MG63 (cell line): ENCODE results near the gene IFRD1. TPM values are rescaled to one million over a fixed set of nuclear protein-coding genes. Genes with fewer than 3 reads are reported as not detected.

Experiments used
- DNase-seq: peaks from one replicate; pipeline ENCODE4 v3.0.0-alpha.2; 2020
- H3K27me3 ChIP-seq: fragments of 250-450 bp; sonication (Bioruptor Pico); 2 replicates; pipeline ENCODE4 v1.5.1; 2020; ENCODE audit warnings: mild to moderate bottlenecking, moderate library complexity
- H3K36me3 ChIP-seq: fragments of 250-450 bp; sonication (Bioruptor Pico); 2 replicates; pipeline ENCODE4 v1.5.1; 2020; ENCODE audit warnings: mild to moderate bottlenecking, moderate library complexity
- H3K4me3 ChIP-seq: fragments of 250-450 bp; sonication (Bioruptor Pico); 2 replicates; pipeline ENCODE4 v1.5.1; 2020; ENCODE audit warnings: mild to moderate bottlenecking, moderate library complexity
- H3K9me3 ChIP-seq: fragments of 250-450 bp; sonication (Bioruptor Pico); 2 replicates; pipeline ENCODE4 v1.5.1; 2020; ENCODE audit warnings: mild to moderate bottlenecking, moderate library complexity
- total RNA-seq: library from RNA; depleted of rRNA; stranded (reverse); fragments of >200 nt; shearing (Covaris generic); gene quantifications from 2 replicates; pipeline ENCODE4 v1.2.3, GENCODE V29; 2014; ENCODE audit warnings: low replicate concordance; rRNA removed

The IFRD1 gene
- total RNA-seq: 29.5 and 40.1 TPM in 2 replicates

GRCh38 chr7:112449902-112450806, at the start of gene IFRD1:
Gene IFRD1 (plus strand): TSS chr7:112450460. CDS start chr7:112450689, 229 bp downstream.
- DNase-seq: peak; percentile 95
- Histone ChIP-seq H3K9me3 (no peaks in the 10 kb centered on the region), H3K36me3 (0 out of 2 replicates have a peak, but pooled peaks cover 2% of the 10 kb centered on the region), H3K4me3 (peak within 1 kb of the TSS; percentile 98), H3K27me3 (no peaks in the 10 kb centered on the region)

- Histone ChIP-seq H3K4me3 (no peak overlapping the region), H3K27me3 (no peaks in the 10 kb centered on the region), H3K9me3 (no peaks in the 10 kb centered on the region), H3K36me3 (no peaks in the 10 kb centered on the region)
- DNase-seq: no peak
Observed at GRCh38 chr7:112404321-112404720, 45.9 kb upstream of the IFRD1 start.

GRCh38 chr7:112405286-112405685, 45.0 kb upstream of the IFRD1 start:
- no peaks in the 10 kb centered on the region for H3K36me3 ChIP-seq
- DNase-seq: no peak
- no peaks in the 10 kb centered on the region for H3K9me3 ChIP-seq
- no peaks in the 10 kb centered on the region for H3K27me3 ChIP-seq
- H3K4me3 ChIP-seq: no peak overlapping the region

- Histone ChIP-seq H3K36me3 (no peaks in the 10 kb centered on the region), H3K9me3 (no peaks in the 10 kb centered on the region), H3K27me3 (no peaks in the 10 kb centered on the region), H3K4me3 (no peak overlapping the region)
- no peak for DNase-seq
Observed at GRCh38 chr7:112407261-112407660, 43.0 kb upstream of the IFRD1 start.

GRCh38 chr7:112410092-112410491, 40.2 kb upstream of the IFRD1 start:
- no peaks in the 10 kb centered on the region for H3K27me3 ChIP-seq
- H3K36me3 ChIP-seq: no peaks in the 10 kb centered on the region
- no peaks in the 10 kb centered on the region for H3K9me3 ChIP-seq
- DNase-seq: no peak
- H3K4me3 ChIP-seq: no peak overlapping the region

GRCh38 chr7:112411186-112411795, 39.0 kb upstream of the IFRD1 start:
- Histone ChIP-seq H3K27me3 (no peaks in the 10 kb centered on the region), H3K9me3 (no peaks in the 10 kb centered on the region), H3K4me3 (no peak overlapping the region), H3K36me3 (no peaks in the 10 kb centered on the region)
- no peak for DNase-seq

- Histone ChIP-seq H3K9me3 (no peaks in the 10 kb centered on the region), H3K36me3 (no peaks in the 10 kb centered on the region), H3K27me3 (no peaks in the 10 kb centered on the region), H3K4me3 (no peak overlapping the region)
- DNase-seq: no peak
Observed at GRCh38 chr7:112414855-112415490, 35.3 kb upstream of the IFRD1 start.

GRCh38 chr7:112416127-112416526, 34.1 kb upstream of the IFRD1 start:
- H3K36me3 ChIP-seq: no peaks in the 10 kb centered on the region
- no peak overlapping the region for H3K4me3 ChIP-seq
- DNase-seq: no peak
- H3K9me3 ChIP-seq: no peaks in the 10 kb centered on the region
- no peaks in the 10 kb centered on the region for H3K27me3 ChIP-seq

GRCh38 chr7:112419543-112420130, 30.6 kb upstream of the IFRD1 start:
- no peak for DNase-seq
- Histone ChIP-seq H3K4me3 (no peak overlapping the region), H3K27me3 (no peaks in the 10 kb centered on the region), H3K9me3 (no peaks in the 10 kb centered on the region), H3K36me3 (no peaks in the 10 kb centered on the region)

GRCh38 chr7:112420236-112420861, 29.9 kb upstream of the IFRD1 start:
- no peaks in the 10 kb centered on the region for H3K9me3 ChIP-seq
- H3K4me3 ChIP-seq: no peak overlapping the region
- peak; percentile 37 for DNase-seq

GRCh38 chr7:112421666-112422486, 28.4 kb upstream of the IFRD1 start:
- Histone ChIP-seq H3K36me3 (no peaks in the 10 kb centered on the region), H3K27me3 (no peaks in the 10 kb centered on the region), H3K4me3 (no peak overlapping the region), H3K9me3 (no peaks in the 10 kb centered on the region)
- DNase-seq: no peak

More at GRCh38 chr7:112420236-112420861, 29.9 kb upstream of the IFRD1 start:
- Histone ChIP-seq H3K27me3 (no peaks in the 10 kb centered on the region), H3K36me3 (no peaks in the 10 kb centered on the region)

- H3K36me3 ChIP-seq: no peaks in the 10 kb centered on the region
- no peaks in the 10 kb centered on the region for H3K9me3 ChIP-seq
- no peak overlapping the region for H3K4me3 ChIP-seq
- DNase-seq: peak; percentile 93
- H3K27me3 ChIP-seq: no peaks in the 10 kb centered on the region
Observed at GRCh38 chr7:112422842-112423496, 27.3 kb upstream of the IFRD1 start.

GRCh38 chr7:112423987-112424386, 26.3 kb upstream of the IFRD1 start:
- no peaks in the 10 kb centered on the region for H3K9me3 ChIP-seq
- DNase-seq: no peak
- H3K36me3 ChIP-seq: no peaks in the 10 kb centered on the region
- H3K4me3 ChIP-seq: no peak overlapping the region
- no peaks in the 10 kb centered on the region for H3K27me3 ChIP-seq

- no peaks in the 10 kb centered on the region for H3K36me3 ChIP-seq
- H3K27me3 ChIP-seq: no peaks in the 10 kb centered on the region
- no peak for DNase-seq
- H3K4me3 ChIP-seq: no peak overlapping the region
- H3K9me3 ChIP-seq: no peaks in the 10 kb centered on the region
Observed at GRCh38 chr7:112427984-112428383, 22.3 kb upstream of the IFRD1 start.

GRCh38 chr7:112428715-112429114, 21.5 kb upstream of the IFRD1 start:
- H3K36me3 ChIP-seq: no peaks in the 10 kb centered on the region
- H3K27me3 ChIP-seq: no peaks in the 10 kb centered on the region
- H3K9me3 ChIP-seq: no peaks in the 10 kb centered on the region
- no peak for DNase-seq
- no peak overlapping the region for H3K4me3 ChIP-seq
